Astrocyte (in vitro differentiated cells and primary cell): ENCODE data around the gene PLPPR1. TPM values are rescaled to one million over a fixed set of nuclear protein-coding genes. Genes with fewer than 3 reads are reported as not detected.

Source experiments
- DNase-seq: peaks from one replicate; pipeline ENCODE4 v3.0.0-alpha.2; 2010; ENCODE audit warnings: low read depth
- FAIRE-seq: peaks from 2 replicates; lab custom pipeline; 2011; peaks lifted over from hg19 to GRCh38; lab: Jason Lieb, UNC
- H2AFZ ChIP-seq: 2 replicates; pipeline ENCODE4 v1.6.0; 2012; ENCODE audit warnings: low read depth, low read length, inconsistent platforms
- H3K27ac ChIP-seq: 2 replicates; pipeline ENCODE4 v1.5.1; 2011; ENCODE audit warnings: low read depth, low read length, inconsistent platforms
- H3K27me3 ChIP-seq: 2 replicates; pipeline ENCODE4 v1.6.0; 2011; ENCODE audit warnings: low read length, inconsistent platforms; ENCODE audit not compliant: insufficient read depth
- H3K36me3 ChIP-seq: 2 replicates; pipeline ENCODE4 v1.5.1; 2011; ENCODE audit warnings: low read length, inconsistent platforms; ENCODE audit not compliant: insufficient read depth
- H3K4me1 ChIP-seq: 2 replicates; pipeline ENCODE4 v1.5.1; 2011; ENCODE audit warnings: low read length, inconsistent platforms; ENCODE audit not compliant: insufficient read depth
- H3K4me2 ChIP-seq: 2 replicates; pipeline ENCODE4 v1.6.0; 2012; ENCODE audit warnings: low read length, inconsistent platforms
- H3K4me3 ChIP-seq: 2 replicates; pipeline ENCODE4 v1.5.1; 2011; ENCODE audit warnings: low read depth, mild to moderate bottlenecking, low read length, inconsistent platforms; ENCODE audit not compliant: insufficient read depth
- H3K79me2 ChIP-seq: 2 replicates; pipeline ENCODE4 v1.6.0; 2012; ENCODE audit warnings: mild to moderate bottlenecking, low read length, inconsistent platforms; ENCODE audit not compliant: insufficient read depth
- H3K9ac ChIP-seq: 2 replicates; pipeline ENCODE4 v1.6.0; 2012; ENCODE audit warnings: mild to moderate bottlenecking, low read length, inconsistent platforms
- H3K9me3 ChIP-seq: 2 replicates; pipeline ENCODE4 v1.5.1; 2012; ENCODE audit warnings: low read depth, mild to moderate bottlenecking, low read length, inconsistent platforms; ENCODE audit not compliant: insufficient read depth
- H4K20me1 ChIP-seq: 2 replicates; pipeline ENCODE4 v1.6.0; 2012; ENCODE audit warnings: low read length, inconsistent platforms; ENCODE audit not compliant: insufficient read depth
- H3K27ac Mint-ChIP-seq: one replicate; pipeline ENCODE4 v1.8.0; 2021; ENCODE audit warnings: mild to moderate bottlenecking, mixed read lengths; ENCODE audit not compliant: unreplicated experiment
- H3K27me3 Mint-ChIP-seq: one replicate; pipeline ENCODE4 v1.8.0; 2021; ENCODE audit warnings: low read depth, mixed read lengths; ENCODE audit not compliant: unreplicated experiment
- H3K36me3 Mint-ChIP-seq: one replicate; pipeline ENCODE4 v1.8.0; 2021; ENCODE audit warnings: low read depth, mixed read lengths; ENCODE audit not compliant: unreplicated experiment
- H3K4me1 Mint-ChIP-seq: one replicate; pipeline ENCODE4 v1.8.0; 2021; ENCODE audit warnings: low read depth, mixed read lengths; ENCODE audit not compliant: unreplicated experiment
- H3K4me3 Mint-ChIP-seq: one replicate; pipeline ENCODE4 v1.8.0; 2021; ENCODE audit warnings: mild to moderate bottlenecking, moderate library complexity, mixed read lengths; ENCODE audit not compliant: unreplicated experiment
- H3K9me3 Mint-ChIP-seq: one replicate; pipeline ENCODE4 v1.8.0; 2021; ENCODE audit warnings: mild to moderate bottlenecking, mixed read lengths; ENCODE audit not compliant: unreplicated experiment
- EZH2 ChIP-seq: IDR thresholded peaks from 2 replicates; pipeline ENCODE4 v1.6.1; 2012; ENCODE audit warnings: mild to moderate bottlenecking, low read length, inconsistent platforms; ENCODE audit not compliant: insufficient read depth
- total RNA-seq: library from RNA; stranded (reverse); gene quantifications from 2 replicates; pipeline ENCODE4 v1.2.1, GENCODE V29; 2021
- TF ChIP-seq, protein P1 (sequence below): IDR thresholded peaks from 2 replicates; pipeline ENCODE4 v1.5.1; 2011; ENCODE audit warnings: low read depth, mild to moderate bottlenecking, inconsistent platforms, low read length, moderate library complexity; ENCODE audit not compliant: insufficient read depth

PLPPR1 gene
- total RNA-seq, 1 donor from 2014 or later: not detected

GRCh38 chr9:101005246-101005645, 23.3 kb upstream of the PLPPR1 start:
- Mint-ChIP-seq H3K4me3 (no peak overlapping the region), H3K27ac (no peak overlapping the region), H3K27me3 (no peaks in the 10 kb centered on the region), H3K4me1 (peaks cover 6% of the 10 kb centered on the region), H3K36me3 (no peaks in the 10 kb centered on the region), H3K9me3 (no peaks in the 10 kb centered on the region)
- no peak overlapping the region for H3K27ac ChIP-seq
- H3K9ac ChIP-seq: no peak overlapping the region
- H3K4me2 ChIP-seq: no peak overlapping the region
- no peak overlapping the region for H2AFZ ChIP-seq
- H3K36me3 ChIP-seq: no peaks in the 10 kb centered on the region
- H3K9me3 ChIP-seq: no peaks in the 10 kb centered on the region
- no peak overlapping the region for H3K4me3 ChIP-seq
- H4K20me1 ChIP-seq: no peaks in the 10 kb centered on the region
- no peaks in the 10 kb centered on the region for H3K4me1 ChIP-seq
- TF ChIP-seq, protein P1, sequence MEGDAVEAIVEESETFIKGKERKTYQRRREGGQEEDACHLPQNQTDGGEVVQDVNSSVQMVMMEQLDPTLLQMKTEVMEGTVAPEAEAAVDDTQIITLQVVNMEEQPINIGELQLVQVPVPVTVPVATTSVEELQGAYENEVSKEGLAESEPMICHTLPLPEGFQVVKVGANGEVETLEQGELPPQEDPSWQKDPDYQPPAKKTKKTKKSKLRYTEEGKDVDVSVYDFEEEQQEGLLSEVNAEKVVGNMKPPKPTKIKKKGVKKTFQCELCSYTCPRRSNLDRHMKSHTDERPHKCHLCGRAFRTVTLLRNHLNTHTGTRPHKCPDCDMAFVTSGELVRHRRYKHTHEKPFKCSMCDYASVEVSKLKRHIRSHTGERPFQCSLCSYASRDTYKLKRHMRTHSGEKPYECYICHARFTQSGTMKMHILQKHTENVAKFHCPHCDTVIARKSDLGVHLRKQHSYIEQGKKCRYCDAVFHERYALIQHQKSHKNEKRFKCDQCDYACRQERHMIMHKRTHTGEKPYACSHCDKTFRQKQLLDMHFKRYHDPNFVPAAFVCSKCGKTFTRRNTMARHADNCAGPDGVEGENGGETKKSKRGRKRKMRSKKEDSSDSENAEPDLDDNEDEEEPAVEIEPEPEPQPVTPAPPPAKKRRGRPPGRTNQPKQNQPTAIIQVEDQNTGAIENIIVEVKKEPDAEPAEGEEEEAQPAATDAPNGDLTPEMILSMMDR: no peak
- TF ChIP-seq EZH2: no peak
- FAIRE-seq: no peak
- no peak for DNase-seq
- H3K79me2 ChIP-seq: no peaks in the 10 kb centered on the region
- H3K27me3 ChIP-seq: no peaks in the 10 kb centered on the region

DNA sequence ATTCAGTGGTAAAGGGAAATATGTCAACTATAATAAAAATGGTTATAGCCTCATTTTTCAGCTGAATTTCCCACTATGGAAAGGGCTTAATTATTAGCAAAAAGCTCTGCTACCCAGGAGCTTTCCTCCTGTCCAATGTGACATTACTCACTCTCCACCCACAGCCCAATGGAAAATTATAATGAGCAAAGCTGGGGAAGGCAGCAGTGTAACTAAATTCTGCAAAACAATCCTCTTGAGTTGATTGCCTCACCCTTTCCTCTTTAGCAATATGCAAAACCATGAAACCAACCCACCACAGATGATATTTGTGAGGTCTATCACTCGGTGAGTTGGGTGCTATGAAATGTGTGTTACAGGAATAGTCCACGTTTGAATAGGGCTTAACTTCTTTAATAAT, 14.0 kb upstream of the PLPPR1 start:
- Histone ChIP-seq H3K79me2 (no peaks in the 10 kb centered on the region), H3K9ac (no peak overlapping the region), H3K27me3 (no peaks in the 10 kb centered on the region), H3K4me1 (no peaks in the 10 kb centered on the region), H3K9me3 (no peaks in the 10 kb centered on the region), H3K4me2 (no peak overlapping the region), H3K27ac (no peak overlapping the region), H2AFZ (no peak overlapping the region), H3K36me3 (no peaks in the 10 kb centered on the region), H3K4me3 (no peak overlapping the region), H4K20me1 (no peaks in the 10 kb centered on the region)
- TF ChIP-seq EZH2: no peak
- TF ChIP-seq, protein P1: no peak
- Mint-ChIP-seq H3K27ac (no peak overlapping the region), H3K4me1 (peaks cover 2% of the 10 kb centered on the region), H3K36me3 (no peaks in the 10 kb centered on the region), H3K27me3 (peaks cover 11% of the 10 kb centered on the region), H3K4me3 (no peak overlapping the region), H3K9me3 (no peaks in the 10 kb centered on the region)
- DNase-seq (no peak), FAIRE-seq (no peak)

GRCh38 chr9:101018467-101018866, 10.1 kb upstream of the PLPPR1 start:
- no peak for DNase-seq
- H3K36me3 Mint-ChIP-seq: no peaks in the 10 kb centered on the region
- peaks cover 11% of the 10 kb centered on the region for H3K27me3 Mint-ChIP-seq

More at GRCh38 chr9:101018467-101018866, 10.1 kb upstream of the PLPPR1 start:
- no peaks in the 10 kb centered on the region for H3K36me3 ChIP-seq
- H3K4me1 Mint-ChIP-seq: no peaks in the 10 kb centered on the region
- no peaks in the 10 kb centered on the region for H3K9me3 ChIP-seq
- H4K20me1 ChIP-seq: no peaks in the 10 kb centered on the region
- no peak for FAIRE-seq
- H3K9ac ChIP-seq: no peak overlapping the region
- no peak overlapping the region for H3K4me2 ChIP-seq
- H3K27ac Mint-ChIP-seq: no peak overlapping the region
- H3K4me3 ChIP-seq: no peak overlapping the region
- H3K9me3 Mint-ChIP-seq: no peaks in the 10 kb centered on the region
- H3K27me3 ChIP-seq: no peaks in the 10 kb centered on the region
- no peak overlapping the region for H3K4me3 Mint-ChIP-seq
- no peak for TF ChIP-seq EZH2
- TF ChIP-seq, protein P1: no peak
- H3K4me1 ChIP-seq: no peaks in the 10 kb centered on the region
- H3K79me2 ChIP-seq: no peaks in the 10 kb centered on the region
- H3K27ac ChIP-seq: no peak overlapping the region
- no peak overlapping the region for H2AFZ ChIP-seq
